ENCODE data around the gene SPG21.

Gene SPG21

DNA sequence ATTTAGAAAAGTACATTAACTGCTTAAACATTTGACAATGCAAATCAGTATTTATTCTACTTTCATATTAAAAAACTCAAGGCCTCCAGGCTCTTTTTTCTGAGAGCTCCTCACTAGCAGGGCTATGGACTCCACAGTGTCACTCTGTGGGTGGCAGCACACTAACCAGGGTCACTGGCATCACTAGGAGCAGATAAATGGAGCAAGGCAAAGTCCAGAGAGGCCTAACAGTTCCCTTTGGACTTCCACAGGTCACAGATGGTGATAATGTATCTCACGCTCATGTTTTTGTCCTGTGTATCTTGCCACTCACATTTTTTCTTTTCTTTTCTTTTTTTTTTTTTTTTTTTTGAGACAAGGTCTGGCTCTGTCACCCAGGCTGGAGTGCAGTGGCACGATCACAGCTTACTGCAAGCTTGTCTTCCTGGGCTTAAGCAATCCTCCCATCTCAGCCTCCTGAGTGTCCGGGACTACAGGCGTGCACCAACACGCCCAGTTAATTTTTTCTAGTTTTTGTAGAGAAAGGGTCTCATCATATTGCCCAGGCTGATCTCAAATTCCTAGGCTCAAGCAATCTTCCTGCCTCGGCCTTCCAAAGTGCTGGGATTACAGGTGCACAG is 7.8 kb downstream of the SPG21 start:
- peaks cover 7% of the 10 kb centered on the region for H3K36me3 ChIP-seq (ENCODE audit: control insufficient read depth, insufficient read depth, low read length)
- no peak for DNase-seq (ENCODE audit: extremely low read depth, insufficient read length)
- no peaks in the 10 kb centered on the region for H3K27me3 ChIP-seq (replicated peaks; ENCODE audit: control insufficient read depth, insufficient read depth, low read length)
- TF ChIP-seq, protein P1, sequence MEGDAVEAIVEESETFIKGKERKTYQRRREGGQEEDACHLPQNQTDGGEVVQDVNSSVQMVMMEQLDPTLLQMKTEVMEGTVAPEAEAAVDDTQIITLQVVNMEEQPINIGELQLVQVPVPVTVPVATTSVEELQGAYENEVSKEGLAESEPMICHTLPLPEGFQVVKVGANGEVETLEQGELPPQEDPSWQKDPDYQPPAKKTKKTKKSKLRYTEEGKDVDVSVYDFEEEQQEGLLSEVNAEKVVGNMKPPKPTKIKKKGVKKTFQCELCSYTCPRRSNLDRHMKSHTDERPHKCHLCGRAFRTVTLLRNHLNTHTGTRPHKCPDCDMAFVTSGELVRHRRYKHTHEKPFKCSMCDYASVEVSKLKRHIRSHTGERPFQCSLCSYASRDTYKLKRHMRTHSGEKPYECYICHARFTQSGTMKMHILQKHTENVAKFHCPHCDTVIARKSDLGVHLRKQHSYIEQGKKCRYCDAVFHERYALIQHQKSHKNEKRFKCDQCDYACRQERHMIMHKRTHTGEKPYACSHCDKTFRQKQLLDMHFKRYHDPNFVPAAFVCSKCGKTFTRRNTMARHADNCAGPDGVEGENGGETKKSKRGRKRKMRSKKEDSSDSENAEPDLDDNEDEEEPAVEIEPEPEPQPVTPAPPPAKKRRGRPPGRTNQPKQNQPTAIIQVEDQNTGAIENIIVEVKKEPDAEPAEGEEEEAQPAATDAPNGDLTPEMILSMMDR (IDR thresholded peaks at IDR 0.05; ENCODE audit: insufficient read depth, low read length, poor library complexity, severe bottlenecking): no peak
- no peak overlapping the region for H3K4me3 ChIP-seq (replicated peaks; ENCODE audit: low read depth, low read length)

DNA sequence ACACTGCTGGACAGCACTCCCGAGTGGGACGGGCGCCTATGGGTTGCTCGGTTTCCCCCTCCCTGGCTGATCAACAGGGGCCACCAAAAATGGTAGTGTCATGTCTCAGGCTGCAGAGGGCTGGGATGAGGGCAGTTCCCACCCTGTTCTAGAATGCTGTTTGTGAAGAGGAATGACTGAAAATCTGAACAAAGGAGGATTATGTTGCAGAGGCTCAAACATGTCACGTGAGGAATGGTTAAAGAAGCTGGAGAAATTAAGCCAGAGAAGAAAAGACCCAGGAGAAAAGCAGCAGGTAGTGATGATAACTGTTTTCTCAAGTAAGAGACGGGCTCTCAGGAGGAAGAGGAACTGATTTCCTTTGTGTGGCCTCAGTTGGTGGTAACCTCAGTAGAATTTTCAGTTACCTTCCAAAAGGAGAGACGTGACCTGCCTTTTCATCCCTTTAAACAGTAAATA is 10.4 kb downstream of the SPG21 start:
- Histone ChIP-seq H3K36me3 (ENCODE audit: control insufficient read depth, insufficient read depth, low read length) (peaks cover 5% of the 10 kb centered on the region), H3K4me3 (replicated peaks; ENCODE audit: low read depth, low read length) (no peak overlapping the region), H3K27me3 (replicated peaks; ENCODE audit: control insufficient read depth, insufficient read depth, low read length) (no peaks in the 10 kb centered on the region)
- DNase-seq (ENCODE audit: extremely low read depth, insufficient read length): no peak
- TF ChIP-seq, protein P1 (IDR thresholded peaks at IDR 0.05; ENCODE audit: insufficient read depth, low read length, poor library complexity, severe bottlenecking): no peak

DNA sequence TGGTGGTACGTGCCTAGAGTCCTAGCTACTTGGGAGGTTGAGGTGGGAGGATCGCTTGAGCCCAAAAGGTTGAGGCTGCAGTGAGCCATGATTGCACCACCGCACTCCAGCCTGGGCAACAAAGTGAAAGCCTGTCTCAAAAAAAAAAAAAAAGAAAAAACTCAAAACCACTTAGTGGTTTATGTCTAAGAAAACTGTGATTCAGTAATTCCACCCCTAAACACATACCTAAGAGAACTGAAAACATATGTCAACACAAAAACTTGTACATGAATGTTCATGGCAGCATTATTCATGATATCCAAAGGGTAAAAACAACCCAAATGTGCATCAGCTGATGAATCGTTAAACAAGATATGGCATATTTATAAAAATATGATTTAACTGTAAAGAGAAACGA is 14.3 kb downstream of the SPG21 start:
- TF ChIP-seq, protein P1 (IDR thresholded peaks at IDR 0.05; ENCODE audit: insufficient read depth, low read length, poor library complexity, severe bottlenecking): no peak

DNA sequence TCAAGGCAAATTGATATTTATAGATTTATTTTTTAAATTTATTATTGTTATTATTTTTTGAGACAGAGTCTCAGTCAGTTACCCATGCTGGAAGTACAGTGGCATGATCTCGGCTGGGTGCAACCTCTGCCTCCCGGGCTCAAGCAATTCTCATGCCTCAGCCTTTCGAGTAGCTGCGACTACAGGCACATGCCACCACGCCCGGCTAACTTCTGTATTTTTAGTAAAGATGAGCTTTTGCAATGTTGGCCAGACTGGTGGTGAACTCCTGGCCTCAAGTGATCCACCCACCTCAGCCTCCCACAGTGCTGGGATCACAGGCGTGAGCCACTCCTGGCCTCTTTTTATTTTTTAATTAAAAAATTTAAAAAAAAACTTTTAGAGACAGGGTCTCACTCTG is 19.0 kb downstream of the SPG21 start:
- DNase-seq (ENCODE audit: extremely low read depth, insufficient read length): no peak
- H3K27me3 ChIP-seq (replicated peaks; ENCODE audit: control insufficient read depth, insufficient read depth, low read length): no peaks in the 10 kb centered on the region
- H3K36me3 ChIP-seq (ENCODE audit: control insufficient read depth, insufficient read depth, low read length): peaks cover 9% of the 10 kb centered on the region
- H3K4me3 ChIP-seq (replicated peaks; ENCODE audit: low read depth, low read length): no peak overlapping the region
- TF ChIP-seq, protein P1 (IDR thresholded peaks at IDR 0.05; ENCODE audit: insufficient read depth, low read length, poor library complexity, severe bottlenecking): no peak

More for the DNA sequence above, 14.3 kb downstream of the SPG21 start:
- no peaks in the 10 kb centered on the region for H3K27me3 ChIP-seq (replicated peaks; ENCODE audit: control insufficient read depth, insufficient read depth, low read length)
- H3K36me3 ChIP-seq (ENCODE audit: control insufficient read depth, insufficient read depth, low read length): peaks cover 9% of the 10 kb centered on the region
- DNase-seq (ENCODE audit: extremely low read depth, insufficient read length): no peak
- no peak overlapping the region for H3K4me3 ChIP-seq (replicated peaks; ENCODE audit: low read depth, low read length)

DNA sequence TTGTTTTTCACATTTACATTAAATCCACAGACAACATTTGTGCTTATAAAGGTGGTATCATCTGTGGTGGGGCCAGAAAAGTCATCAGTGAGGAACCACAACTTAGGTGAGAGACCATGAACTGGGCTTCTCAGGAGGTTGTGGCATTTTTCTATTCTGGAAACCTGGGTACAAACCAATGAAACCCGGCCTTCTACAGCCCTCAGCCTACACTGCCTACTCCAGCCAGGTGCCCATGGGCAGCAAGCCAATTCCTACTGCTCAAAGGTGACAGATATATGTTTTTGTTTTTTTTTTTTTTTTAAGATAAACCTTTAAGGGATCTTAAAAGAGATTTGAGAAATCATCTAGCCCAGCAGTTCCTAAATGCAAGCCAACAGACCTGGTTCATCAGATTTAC is 20.3 kb downstream of the SPG21 start:
- no peak for DNase-seq (ENCODE audit: extremely low read depth, insufficient read length)
- TF ChIP-seq, protein P1 (IDR thresholded peaks at IDR 0.05; ENCODE audit: insufficient read depth, low read length, poor library complexity, severe bottlenecking): no peak
- Histone ChIP-seq H3K36me3 (ENCODE audit: control insufficient read depth, insufficient read depth, low read length) (peaks cover 14% of the 10 kb centered on the region), H3K4me3 (replicated peaks; ENCODE audit: low read depth, low read length) (no peak overlapping the region), H3K27me3 (replicated peaks; ENCODE audit: control insufficient read depth, insufficient read depth, low read length) (no peaks in the 10 kb centered on the region)

DNA sequence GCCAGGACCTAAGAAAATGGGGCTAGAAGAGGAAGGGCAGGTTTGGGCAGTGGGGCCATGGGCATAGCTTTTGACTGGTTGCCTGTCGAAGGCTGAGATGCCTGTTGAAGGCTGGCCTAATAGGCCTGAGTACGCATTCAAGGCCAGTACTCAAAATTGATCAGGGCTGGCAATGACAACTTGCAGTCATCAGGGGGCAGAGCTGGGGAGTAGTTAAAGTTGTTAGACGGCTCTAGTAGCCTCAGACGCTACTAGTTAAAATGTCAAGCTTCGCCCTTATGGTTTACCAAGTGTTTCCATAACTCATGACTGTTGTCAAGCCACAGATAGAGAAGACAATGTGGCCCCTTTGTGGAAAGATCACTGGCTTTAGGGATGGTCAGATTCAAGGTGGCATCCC is 28.7 kb downstream of the SPG21 start:
- Histone ChIP-seq H3K27me3 (replicated peaks; ENCODE audit: control insufficient read depth, insufficient read depth, low read length) (no peaks in the 10 kb centered on the region), H3K36me3 (ENCODE audit: control insufficient read depth, insufficient read depth, low read length) (peaks cover 33% of the 10 kb centered on the region), H3K4me3 (replicated peaks; ENCODE audit: low read depth, low read length) (no peak overlapping the region)
- TF ChIP-seq, protein P1 (IDR thresholded peaks at IDR 0.05; ENCODE audit: insufficient read depth, low read length, poor library complexity, severe bottlenecking): no peak
- no peak for DNase-seq (ENCODE audit: extremely low read depth, insufficient read length)

All from GM06990 (cell line).